Measurements from ENCODE around the gene HPCAL1.
A peak's percentile ranks its signal among the peaks of the same experiment; 100 is the strongest.

HPCAL1 gene

DNA sequence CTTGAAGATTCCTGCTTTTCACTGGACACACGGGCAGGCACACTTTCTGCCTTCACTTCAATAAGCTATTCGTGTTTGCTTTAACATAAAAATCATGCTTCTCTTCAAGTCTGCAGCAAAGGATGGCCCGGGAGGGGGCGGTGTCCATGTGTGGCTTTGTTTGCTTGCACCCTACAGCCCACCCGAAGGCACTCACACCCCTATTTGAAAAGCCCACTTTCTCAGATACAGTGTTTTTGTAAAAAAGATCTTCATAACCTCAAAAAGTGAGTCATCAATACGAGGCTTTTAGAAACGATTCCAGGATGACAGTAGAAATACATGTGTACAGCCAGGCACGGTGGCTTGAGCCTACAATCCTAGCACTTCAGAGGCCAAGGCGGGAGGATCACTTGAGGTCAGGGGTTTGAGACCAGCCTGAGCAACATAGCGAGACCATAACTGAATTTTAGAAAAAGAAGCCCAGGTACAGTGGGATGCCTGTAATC is 36.5 kb upstream of the HPCAL1 start:
- no peaks in the 10 kb centered on the region for H3K9me3 ChIP-seq (ENCODE audit: severe bottlenecking)
- no peaks in the 10 kb centered on the region for H3K27me3 ChIP-seq (ENCODE audit: insufficient read depth, poor library complexity, severe bottlenecking)
- no peak for TF ChIP-seq CTCF (IDR thresholded peaks at IDR 0.05; ENCODE audit: poor library complexity, severe bottlenecking)
- H3K36me3 ChIP-seq (ENCODE audit: low read depth): no peaks in the 10 kb centered on the region
- peaks cover 5% of the 10 kb centered on the region for H3K4me1 ChIP-seq (ENCODE audit: insufficient read depth, poor library complexity, severe bottlenecking)
- H3K4me3 ChIP-seq (ENCODE audit: severe bottlenecking): no peak overlapping the region
- peak; percentile 20 for DNase-seq (ENCODE audit: low spot score)
- H3K27ac ChIP-seq (ENCODE audit: poor library complexity, severe bottlenecking): no peak overlapping the region
- ATAC-seq (ENCODE audit: low read depth): no peak

DNA sequence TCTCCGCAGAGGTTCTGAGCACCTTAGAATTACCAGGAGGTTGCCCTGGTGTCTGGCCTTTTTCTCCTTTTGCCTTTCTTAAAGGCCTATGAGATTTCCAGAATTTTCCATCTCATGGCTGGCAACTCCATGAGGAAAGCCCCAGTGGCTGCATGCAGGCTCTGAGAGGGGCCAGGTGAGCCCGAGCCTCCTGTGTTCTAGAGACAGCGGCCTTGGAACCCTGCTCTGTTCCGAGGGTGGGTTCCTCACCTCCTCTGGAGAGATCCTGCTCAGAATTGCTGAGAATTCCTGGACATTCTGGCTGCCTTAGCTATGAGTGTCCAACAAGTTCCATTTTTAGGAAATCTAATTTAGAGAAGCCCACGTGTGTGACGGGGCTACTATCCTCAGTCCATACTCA is 35.7 kb upstream of the HPCAL1 start:
- Histone ChIP-seq H3K27me3 (ENCODE audit: insufficient read depth, poor library complexity, severe bottlenecking) (no peaks in the 10 kb centered on the region), H3K36me3 (ENCODE audit: low read depth) (no peaks in the 10 kb centered on the region), H3K9me3 (ENCODE audit: severe bottlenecking) (no peaks in the 10 kb centered on the region), H3K4me1 (ENCODE audit: insufficient read depth, poor library complexity, severe bottlenecking) (peaks cover 5% of the 10 kb centered on the region), H3K4me3 (ENCODE audit: severe bottlenecking) (no peak overlapping the region), H3K27ac (ENCODE audit: poor library complexity, severe bottlenecking) (no peak overlapping the region)
- ATAC-seq (ENCODE audit: low read depth) (no peak), DNase-seq (ENCODE audit: low spot score) (peak; percentile 38)
- no peak for TF ChIP-seq CTCF (IDR thresholded peaks at IDR 0.05; ENCODE audit: poor library complexity, severe bottlenecking)

DNA sequence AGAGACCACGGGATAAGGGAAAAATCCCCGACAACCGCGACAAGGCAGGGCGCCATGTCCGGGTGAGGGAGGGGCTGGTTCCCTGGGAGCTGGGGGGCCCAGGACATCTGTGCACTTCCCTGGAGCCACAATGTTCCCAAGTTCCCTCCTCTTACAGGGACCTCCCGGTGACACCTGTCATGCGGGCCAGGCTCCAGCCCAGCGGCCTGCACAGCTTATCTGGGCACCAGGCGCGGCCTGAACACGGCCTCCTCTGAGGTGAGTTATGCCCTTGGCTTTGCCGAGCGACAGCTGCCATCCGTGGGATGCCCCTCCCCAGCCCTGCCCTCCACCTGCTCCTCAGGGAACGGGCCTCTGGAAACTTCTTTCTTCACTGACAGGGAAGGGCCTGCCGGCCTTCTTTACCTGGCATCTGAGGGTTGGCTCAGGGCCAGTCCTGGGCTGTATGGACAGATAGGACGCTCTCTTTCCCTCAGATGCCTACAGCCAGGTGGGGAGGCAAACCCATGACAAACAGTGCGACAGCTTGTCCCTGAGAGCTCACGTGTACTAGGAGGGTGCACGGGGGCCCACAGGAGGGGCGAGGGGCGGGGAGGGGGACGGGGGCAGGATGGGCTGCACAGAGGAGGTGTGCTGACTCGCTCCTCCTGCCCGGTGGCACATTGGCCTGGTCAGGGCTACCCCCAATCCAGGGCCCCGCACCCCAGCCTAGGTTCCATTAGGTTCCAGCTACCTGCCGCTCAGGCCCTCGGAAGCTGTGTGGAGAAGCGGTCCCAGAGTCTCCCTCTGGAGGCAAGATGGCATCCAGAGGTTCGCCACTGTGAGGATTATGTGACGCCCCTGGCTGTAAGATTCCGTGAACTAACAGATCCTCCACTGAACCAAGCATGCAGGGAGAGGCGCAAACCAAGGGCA is 34.9 kb upstream of the HPCAL1 start:
- ATAC-seq (ENCODE audit: low read depth) (no peak), DNase-seq (ENCODE audit: low spot score) (peak; percentile 43)
- TF ChIP-seq CTCF (IDR thresholded peaks at IDR 0.05; ENCODE audit: poor library complexity, severe bottlenecking): no peak
- Histone ChIP-seq H3K9me3 (ENCODE audit: severe bottlenecking) (no peaks in the 10 kb centered on the region), H3K4me1 (ENCODE audit: insufficient read depth, poor library complexity, severe bottlenecking) (peaks cover 5% of the 10 kb centered on the region), H3K4me3 (ENCODE audit: severe bottlenecking) (no peak overlapping the region), H3K27ac (ENCODE audit: poor library complexity, severe bottlenecking) (no peak overlapping the region), H3K36me3 (ENCODE audit: low read depth) (no peaks in the 10 kb centered on the region), H3K27me3 (ENCODE audit: insufficient read depth, poor library complexity, severe bottlenecking) (no peaks in the 10 kb centered on the region)

DNA sequence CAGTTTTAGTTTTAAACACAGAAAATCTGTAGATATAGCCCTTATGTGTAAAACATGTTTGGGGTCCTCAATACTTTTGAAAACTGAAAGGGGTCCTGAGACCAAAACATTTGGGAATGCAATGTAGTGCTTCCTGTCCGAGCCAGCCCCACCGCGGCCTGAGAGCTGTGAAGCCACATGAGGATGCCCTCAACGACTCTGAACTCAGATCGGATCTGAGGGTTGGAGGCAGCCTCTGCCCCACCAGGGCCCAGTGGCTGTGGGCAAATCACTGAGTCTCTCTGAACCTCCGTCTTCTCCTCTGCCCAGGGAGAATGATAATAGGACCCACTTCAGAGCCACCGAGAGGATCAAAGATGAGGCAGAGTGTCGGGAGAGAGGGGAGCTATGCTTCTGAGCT is 33.4 kb upstream of the HPCAL1 start:
- Histone ChIP-seq H3K4me1 (ENCODE audit: insufficient read depth, poor library complexity, severe bottlenecking) (peaks cover 5% of the 10 kb centered on the region), H3K4me3 (ENCODE audit: severe bottlenecking) (no peak overlapping the region), H3K36me3 (ENCODE audit: low read depth) (no peaks in the 10 kb centered on the region), H3K27ac (ENCODE audit: poor library complexity, severe bottlenecking) (no peak overlapping the region), H3K27me3 (ENCODE audit: insufficient read depth, poor library complexity, severe bottlenecking) (no peaks in the 10 kb centered on the region), H3K9me3 (ENCODE audit: severe bottlenecking) (no peaks in the 10 kb centered on the region)
- no peak for TF ChIP-seq CTCF (IDR thresholded peaks at IDR 0.05; ENCODE audit: poor library complexity, severe bottlenecking)
- DNase-seq (ENCODE audit: low spot score) (no peak), ATAC-seq (ENCODE audit: low read depth) (no peak)
